ENCODE data around the gene USP15.
"Not testable (repeated sequence)": the region's sequence is repeated elsewhere in the genome, so short reads cannot be mapped to it uniquely, and the experiment has no call there.

The USP15 gene

DNA sequence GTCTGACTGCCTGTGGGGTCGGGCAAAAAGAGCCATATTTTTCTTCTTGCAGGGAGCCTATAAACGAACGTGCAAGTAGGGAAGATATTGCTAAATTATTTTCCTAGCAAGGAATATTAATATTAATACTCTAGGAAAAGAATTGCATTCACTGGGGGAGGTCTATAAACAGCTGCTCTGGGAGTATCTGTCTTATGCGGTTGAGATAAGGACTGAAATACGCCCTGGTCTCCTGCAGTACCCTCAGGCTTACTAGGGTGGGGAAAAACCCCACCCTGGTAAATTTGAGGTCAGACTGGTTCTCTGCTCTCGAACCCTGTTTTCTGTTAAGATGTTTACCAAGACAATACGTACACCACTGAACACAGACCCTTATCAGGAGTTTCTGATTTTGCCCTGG is 203.0 kb downstream of the USP15 start:
- not testable (repeated sequence) for DNase-seq

All from right forelimb (tissue), 1 donor.